Activated naive CD4-positive, alpha-beta T cell treated with anti-CD3 and anti-CD28 coated beads, Interleukin-2, amount 50 U/mL, for 24 hours (primary cell): ENCODE results near the gene MMP7.

Experiments used
- H3K27ac Mint-ChIP-seq: one replicate; pipeline ENCODE4 v1.8.0; 2021; ENCODE audit warnings: mild to moderate bottlenecking, mixed read lengths
- H3K27me3 Mint-ChIP-seq: one replicate; pipeline ENCODE4 v1.8.0; 2021; ENCODE audit warnings: mixed read lengths
- H3K36me3 Mint-ChIP-seq: one replicate; pipeline ENCODE4 v1.8.0; 2021; ENCODE audit warnings: mixed read lengths
- H3K4me1 Mint-ChIP-seq: one replicate; pipeline ENCODE4 v1.8.0; 2021; ENCODE audit warnings: mixed read lengths
- H3K4me3 Mint-ChIP-seq: one replicate; pipeline ENCODE4 v1.8.0; 2021; ENCODE audit warnings: mild to moderate bottlenecking, mixed read lengths
- H3K9me3 Mint-ChIP-seq: one replicate; pipeline ENCODE4 v1.8.0; 2021; ENCODE audit warnings: mixed read lengths

The MMP7 gene, protein sequence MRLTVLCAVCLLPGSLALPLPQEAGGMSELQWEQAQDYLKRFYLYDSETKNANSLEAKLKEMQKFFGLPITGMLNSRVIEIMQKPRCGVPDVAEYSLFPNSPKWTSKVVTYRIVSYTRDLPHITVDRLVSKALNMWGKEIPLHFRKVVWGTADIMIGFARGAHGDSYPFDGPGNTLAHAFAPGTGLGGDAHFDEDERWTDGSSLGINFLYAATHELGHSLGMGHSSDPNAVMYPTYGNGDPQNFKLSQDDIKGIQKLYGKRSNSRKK

GRCh38 chr11:102530558-102530957 is at the start of gene MMP7:
Gene MMP7 (minus strand): TSS chr11:102530747. CDS start chr11:102530700, 47 bp downstream.
- no peak within 1 kb of the TSS for H3K4me3 Mint-ChIP-seq
- H3K9me3 Mint-ChIP-seq = no peaks in the 10 kb centered on the region
- no peaks in the 10 kb centered on the region for H3K4me1 Mint-ChIP-seq
- no peaks in the 10 kb centered on the region for H3K36me3 Mint-ChIP-seq
- H3K27ac Mint-ChIP-seq = no peak within 1 kb of the TSS
- no peaks in the 10 kb centered on the region for H3K27me3 Mint-ChIP-seq

DNA sequence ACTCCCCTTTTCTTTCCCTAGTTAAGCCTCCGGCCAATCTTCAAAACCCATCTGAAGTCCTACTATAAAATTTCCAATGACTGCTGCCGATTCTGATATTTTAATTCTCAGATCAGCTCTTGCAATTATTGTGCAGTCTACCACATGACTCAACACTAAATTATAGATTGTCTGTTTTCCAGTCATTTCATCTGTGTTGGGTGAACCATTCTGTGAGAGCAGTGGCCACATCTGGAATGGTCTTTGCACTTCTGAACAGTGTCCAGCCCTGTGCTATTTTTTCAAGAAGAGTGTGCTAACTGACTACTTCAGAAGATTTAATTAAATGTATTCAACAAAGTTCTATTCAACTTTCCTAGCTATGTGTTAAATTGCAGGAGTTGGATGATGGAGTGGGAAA is 47.2 kb upstream of the MMP7 start:
- H3K9me3 Mint-ChIP-seq = no peaks in the 10 kb centered on the region
- no peaks in the 10 kb centered on the region for H3K36me3 Mint-ChIP-seq
- H3K27me3 Mint-ChIP-seq = no peaks in the 10 kb centered on the region
- no peak overlapping the region for H3K27ac Mint-ChIP-seq
- H3K4me3 Mint-ChIP-seq = no peak overlapping the region
- peaks cover 45% of the 10 kb centered on the region for H3K4me1 Mint-ChIP-seq

- H3K27me3 Mint-ChIP-seq = no peaks in the 10 kb centered on the region
- no peaks in the 10 kb centered on the region for H3K36me3 Mint-ChIP-seq
- no peak overlapping the region for H3K4me3 Mint-ChIP-seq
- H3K9me3 Mint-ChIP-seq = no peaks in the 10 kb centered on the region
- no peak overlapping the region for H3K27ac Mint-ChIP-seq
- H3K4me1 Mint-ChIP-seq = peaks cover 45% of the 10 kb centered on the region
Measured at GRCh38 chr11:102577182-102577581, 46.6 kb upstream of the MMP7 start.

DNA sequence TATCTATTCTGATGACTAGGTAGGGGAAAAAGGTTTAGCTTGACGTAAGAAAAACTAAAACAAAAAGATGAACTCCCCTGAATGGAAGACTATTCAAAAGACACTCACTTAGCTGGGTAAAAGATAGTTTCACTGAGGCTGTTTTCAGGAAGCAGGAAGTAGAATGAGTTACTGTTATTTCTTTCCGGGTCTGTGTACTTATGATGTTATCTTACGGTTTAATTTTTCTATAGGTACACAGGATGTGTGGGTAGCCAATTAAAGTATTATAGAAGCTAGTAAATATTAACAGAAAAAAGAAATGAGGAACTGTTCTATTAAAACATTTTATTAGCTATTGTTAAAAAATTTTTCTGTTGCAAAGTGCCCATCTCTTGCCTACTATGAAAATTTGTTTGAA is 45.8 kb upstream of the MMP7 start:
- Mint-ChIP-seq H3K27me3 (no peaks in the 10 kb centered on the region), H3K9me3 (peaks cover 5% of the 10 kb centered on the region), H3K4me3 (peak overlapping the region; percentile 43), H3K36me3 (no peaks in the 10 kb centered on the region), H3K4me1 (peaks cover 43% of the 10 kb centered on the region), H3K27ac (peak overlapping the region; percentile 15)

- Mint-ChIP-seq H3K4me1 (peaks cover 30% of the 10 kb centered on the region), H3K9me3 (peaks cover 5% of the 10 kb centered on the region), H3K4me3 (no peak overlapping the region), H3K36me3 (no peaks in the 10 kb centered on the region), H3K27me3 (no peaks in the 10 kb centered on the region), H3K27ac (no peak overlapping the region)
Measured at GRCh38 chr11:102575012-102575411, 44.5 kb upstream of the MMP7 start.

DNA sequence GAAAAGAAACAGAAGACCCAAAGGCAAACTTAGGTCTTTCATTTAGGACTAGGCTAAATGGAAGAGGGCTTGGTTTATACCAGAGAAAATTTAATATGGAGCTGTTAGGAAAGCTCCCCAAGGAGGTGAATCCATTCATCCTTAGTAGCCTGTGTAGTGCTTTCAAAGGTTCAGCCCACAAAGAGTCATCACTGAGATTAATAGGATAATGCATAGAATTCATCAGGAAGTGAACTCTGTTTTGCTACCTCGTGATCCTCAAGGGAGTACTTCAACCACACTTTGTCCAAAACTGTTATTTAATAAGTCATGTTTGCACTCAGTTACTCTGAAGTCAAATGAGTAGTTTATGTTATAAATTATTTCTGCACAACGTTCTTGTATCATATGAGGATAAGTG is 43.3 kb upstream of the MMP7 start:
- Mint-ChIP-seq H3K4me3 (no peak overlapping the region), H3K36me3 (no peaks in the 10 kb centered on the region), H3K9me3 (peaks cover 5% of the 10 kb centered on the region), H3K4me1 (peaks cover 26% of the 10 kb centered on the region), H3K27ac (no peak overlapping the region), H3K27me3 (no peaks in the 10 kb centered on the region)

- H3K4me3 Mint-ChIP-seq = no peak overlapping the region
- no peaks in the 10 kb centered on the region for H3K27me3 Mint-ChIP-seq
- peaks cover 24% of the 10 kb centered on the region for H3K4me1 Mint-ChIP-seq
- H3K36me3 Mint-ChIP-seq = no peaks in the 10 kb centered on the region
- peaks cover 12% of the 10 kb centered on the region for H3K9me3 Mint-ChIP-seq
- no peak overlapping the region for H3K27ac Mint-ChIP-seq
Measured at GRCh38 chr11:102572554-102573220, 42.1 kb upstream of the MMP7 start.

DNA sequence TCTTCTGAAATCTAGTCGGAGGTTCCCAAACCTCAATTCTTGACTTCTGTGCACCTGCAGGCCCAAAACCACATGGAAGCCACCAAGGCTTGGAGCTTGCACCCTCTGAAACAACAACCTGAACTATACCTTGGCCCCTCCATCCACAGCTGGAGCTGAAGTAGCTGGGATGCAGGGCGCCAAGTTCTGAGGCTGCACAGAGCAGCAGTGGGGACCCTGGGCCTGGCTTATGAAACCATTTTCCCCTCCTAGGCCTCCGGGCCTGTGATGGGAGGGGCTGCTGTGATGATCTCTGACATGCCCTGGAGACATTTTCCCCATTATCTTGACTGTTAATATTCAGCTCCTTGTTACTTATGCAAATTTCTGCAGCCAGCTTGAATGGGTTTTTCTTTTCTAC is 38.3 kb upstream of the MMP7 start:
- no peak overlapping the region for H3K27ac Mint-ChIP-seq
- no peaks in the 10 kb centered on the region for H3K27me3 Mint-ChIP-seq
- H3K9me3 Mint-ChIP-seq = peaks cover 17% of the 10 kb centered on the region
- H3K36me3 Mint-ChIP-seq = peaks cover 8% of the 10 kb centered on the region
- H3K4me3 Mint-ChIP-seq = no peak overlapping the region
- H3K4me1 Mint-ChIP-seq = peaks cover 4% of the 10 kb centered on the region

DNA sequence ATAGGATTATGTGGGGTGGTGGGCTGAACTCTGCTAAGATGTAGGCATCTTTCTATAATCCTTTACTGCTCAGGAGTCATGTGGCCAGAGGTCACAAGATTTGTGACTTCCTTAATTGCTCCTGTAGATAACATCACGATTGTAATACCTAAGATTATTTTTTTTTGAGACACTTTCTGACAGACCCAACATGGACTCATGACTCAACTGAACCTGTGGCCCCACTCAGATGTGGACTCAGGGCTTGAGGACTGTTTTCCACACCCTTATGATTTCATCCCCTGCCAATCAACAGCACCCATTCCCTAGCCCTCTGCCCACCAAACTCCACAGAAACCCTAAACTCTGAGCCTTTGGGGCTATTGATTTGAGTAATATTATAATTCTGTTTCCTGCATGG is 35.6 kb upstream of the MMP7 start:
- peaks cover 12% of the 10 kb centered on the region for H3K9me3 Mint-ChIP-seq
- H3K4me1 Mint-ChIP-seq = peaks cover 28% of the 10 kb centered on the region
- no peak overlapping the region for H3K4me3 Mint-ChIP-seq
- no peaks in the 10 kb centered on the region for H3K27me3 Mint-ChIP-seq
- peaks cover 8% of the 10 kb centered on the region for H3K36me3 Mint-ChIP-seq
- peak overlapping the region; percentile 35 for H3K27ac Mint-ChIP-seq

DNA sequence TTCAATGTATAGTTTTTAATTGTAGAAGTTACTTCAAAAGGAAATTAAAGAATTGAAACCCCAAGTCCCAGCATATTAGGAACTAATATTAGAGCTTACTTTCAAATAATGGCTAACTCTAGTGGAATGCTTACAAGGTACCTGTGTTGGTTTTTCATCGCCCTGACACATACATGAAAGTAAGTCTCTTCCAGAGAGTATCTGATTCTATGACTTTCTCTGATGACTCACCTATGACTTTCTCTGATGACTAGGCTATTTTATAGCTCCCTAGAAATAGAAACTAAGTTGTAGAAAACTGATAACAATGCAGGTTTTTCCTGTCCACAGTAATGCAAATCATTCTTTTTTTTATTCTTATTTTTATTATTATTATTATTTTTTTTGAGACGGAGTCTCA is 33.6 kb upstream of the MMP7 start:
- H3K9me3 Mint-ChIP-seq = peaks cover 12% of the 10 kb centered on the region
- H3K4me3 Mint-ChIP-seq = no peak overlapping the region
- H3K4me1 Mint-ChIP-seq = peaks cover 48% of the 10 kb centered on the region
- H3K27ac Mint-ChIP-seq = peak overlapping the region; percentile 12
- H3K27me3 Mint-ChIP-seq = no peaks in the 10 kb centered on the region
- peaks cover 8% of the 10 kb centered on the region for H3K36me3 Mint-ChIP-seq

DNA sequence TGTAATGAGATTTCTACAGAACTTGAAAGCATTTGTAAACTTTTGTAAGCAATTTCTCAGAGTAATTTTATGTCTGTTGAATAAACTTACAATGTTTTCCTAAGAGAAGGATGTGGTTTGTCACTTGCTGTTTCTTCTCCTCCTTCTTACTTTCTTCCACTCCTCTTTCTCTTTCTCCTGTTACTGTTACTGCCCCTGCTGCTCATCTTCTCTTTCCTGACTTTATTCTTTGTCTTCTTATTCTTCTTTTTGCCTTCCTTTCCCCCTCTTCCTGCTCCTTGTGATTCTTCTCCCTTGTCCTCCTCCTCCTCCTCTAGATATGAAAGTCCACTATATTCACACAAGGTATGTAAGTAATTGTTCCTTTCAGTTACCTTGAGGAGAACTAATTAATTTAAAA is 31.1 kb upstream of the MMP7 start:
- peaks cover 50% of the 10 kb centered on the region for H3K4me1 Mint-ChIP-seq
- H3K27me3 Mint-ChIP-seq = no peaks in the 10 kb centered on the region

DNA sequence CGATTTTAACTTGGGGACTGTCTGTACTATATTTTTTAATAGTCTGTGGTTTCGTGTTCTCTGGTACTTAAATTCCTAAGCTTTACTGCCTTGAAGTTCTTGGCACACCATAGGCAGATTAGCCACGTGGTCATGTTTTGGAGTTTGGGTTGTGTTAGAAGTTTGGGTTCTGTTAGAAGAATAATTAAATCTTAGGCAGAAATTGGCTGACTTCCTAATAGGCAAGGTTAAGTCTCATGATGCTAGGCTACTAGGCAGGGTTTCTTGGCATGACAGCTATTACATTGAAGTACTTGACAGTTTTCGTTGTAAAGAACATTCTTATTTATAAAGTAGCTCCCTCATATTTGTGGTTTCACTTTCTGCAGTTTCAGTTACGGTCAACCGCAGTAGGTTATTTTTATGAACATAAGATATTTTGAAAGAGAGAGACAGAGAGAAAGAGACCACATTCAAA is 30.0 kb upstream of the MMP7 start:
- no peaks in the 10 kb centered on the region for H3K27me3 Mint-ChIP-seq
- H3K4me1 Mint-ChIP-seq = peaks cover 50% of the 10 kb centered on the region
- no peaks in the 10 kb centered on the region for H3K36me3 Mint-ChIP-seq
- no peaks in the 10 kb centered on the region for H3K9me3 Mint-ChIP-seq
- H3K4me3 Mint-ChIP-seq = peak overlapping the region; percentile 85
- peak overlapping the region; percentile 90 for H3K27ac Mint-ChIP-seq

More for the DNA sequence above, 31.1 kb upstream of the MMP7 start:
- Mint-ChIP-seq H3K4me3 (no peak overlapping the region), H3K27ac (no peak overlapping the region), H3K36me3 (peaks cover 4% of the 10 kb centered on the region), H3K9me3 (no peaks in the 10 kb centered on the region)

DNA sequence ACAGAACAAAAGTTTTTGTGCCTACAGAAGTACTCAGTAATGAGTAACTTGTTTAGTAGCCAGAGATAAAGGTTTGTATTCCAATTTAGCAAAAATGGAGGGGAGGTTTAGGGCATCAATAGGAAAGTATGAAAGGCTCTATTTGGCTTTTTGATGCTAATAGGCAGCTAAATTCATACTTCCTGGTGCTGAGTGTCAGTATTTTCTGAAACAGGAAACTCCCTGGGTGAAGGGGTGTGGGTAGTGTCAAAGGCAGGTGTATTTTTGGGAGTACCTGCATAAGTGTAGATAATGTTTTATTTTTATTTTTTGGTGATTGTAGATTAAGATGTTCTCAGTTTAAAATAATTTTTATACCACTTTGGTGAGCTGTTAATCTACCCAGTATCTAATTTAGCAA is 29.3 kb upstream of the MMP7 start:
- Mint-ChIP-seq H3K9me3 (no peaks in the 10 kb centered on the region), H3K36me3 (no peaks in the 10 kb centered on the region), H3K4me3 (peak overlapping the region; percentile 42), H3K4me1 (peaks cover 50% of the 10 kb centered on the region), H3K27ac (peak overlapping the region; percentile 90), H3K27me3 (no peaks in the 10 kb centered on the region)

DNA sequence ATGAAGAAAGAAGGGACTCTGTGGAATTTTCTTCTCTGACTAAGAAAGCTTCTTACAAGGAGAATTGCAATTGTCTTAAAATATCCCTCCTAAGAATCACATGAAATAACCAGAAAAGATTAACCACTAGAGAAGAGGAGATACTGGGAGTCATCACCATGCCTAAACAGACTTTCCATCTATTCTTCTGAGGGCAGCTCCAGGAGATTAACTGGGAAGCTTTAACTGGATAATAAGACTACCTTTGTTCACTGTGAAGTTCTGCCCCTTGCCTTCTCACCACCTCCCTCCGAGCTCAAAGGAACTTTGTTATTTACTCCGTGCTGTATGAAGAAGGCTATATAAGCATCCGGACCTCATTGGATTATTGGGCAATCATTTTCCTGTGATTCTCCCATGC is 24.5 kb upstream of the MMP7 start:
- Mint-ChIP-seq H3K27ac (no peak overlapping the region), H3K4me3 (no peak overlapping the region), H3K4me1 (peaks cover 12% of the 10 kb centered on the region), H3K9me3 (no peaks in the 10 kb centered on the region), H3K27me3 (no peaks in the 10 kb centered on the region), H3K36me3 (no peaks in the 10 kb centered on the region)

DNA sequence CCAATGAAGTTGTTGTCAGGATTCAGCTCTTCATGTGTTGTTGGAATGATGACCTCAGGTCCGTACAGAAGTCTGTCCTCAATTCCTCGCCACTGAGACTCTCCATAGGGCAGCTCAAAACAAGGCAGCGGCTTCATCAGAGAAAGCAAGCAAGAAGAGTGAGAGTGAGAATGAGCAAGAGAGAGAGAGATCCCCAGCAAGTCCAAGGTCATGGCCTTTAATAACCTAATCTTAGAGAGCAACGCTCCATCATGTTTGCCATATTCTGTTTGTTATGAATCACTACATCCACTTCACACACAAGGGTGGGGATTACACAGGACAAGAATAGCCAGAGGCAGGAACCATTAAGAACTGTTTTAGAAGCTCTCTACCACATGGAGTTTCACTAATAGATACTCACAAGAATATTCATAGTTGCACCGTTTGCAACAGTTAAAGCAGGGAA is 23.3 kb upstream of the MMP7 start:
- peak overlapping the region; percentile 10 for H3K27ac Mint-ChIP-seq

GRCh38 chr11:102552447-102553194 is 22.1 kb upstream of the MMP7 start:
- Mint-ChIP-seq H3K9me3 (no peaks in the 10 kb centered on the region), H3K4me1 (no peaks in the 10 kb centered on the region), H3K27me3 (no peaks in the 10 kb centered on the region), H3K27ac (no peak overlapping the region), H3K4me3 (no peak overlapping the region), H3K36me3 (no peaks in the 10 kb centered on the region)

More for the DNA sequence above, 23.3 kb upstream of the MMP7 start:
- Mint-ChIP-seq H3K4me1 (no peaks in the 10 kb centered on the region), H3K9me3 (no peaks in the 10 kb centered on the region), H3K27me3 (no peaks in the 10 kb centered on the region), H3K36me3 (no peaks in the 10 kb centered on the region), H3K4me3 (no peak overlapping the region)
